CD14-positive monocyte (primary cell): ENCODE results near the gene TMEM86A. TPM values are rescaled to one million over a fixed set of nuclear protein-coding genes. Genes with fewer than 3 reads are reported as not detected.

Experiments used
- DNase-seq, 3 donors: peaks; one replicate each; pipeline ENCODE4 v3.0.0-alpha.2; 2011 to 2022
- H2AFZ ChIP-seq: 2 replicates; pipeline ENCODE4 v1.6.0; 2012; ENCODE audit warnings: mild to moderate bottlenecking, low read depth, low read length, inconsistent platforms; ENCODE audit not compliant: insufficient read depth, poor library complexity, severe bottlenecking
- H3K27ac ChIP-seq, 2 donors: 1 replicate in 1 of 2; 2 replicates in 1 of 2; pipeline ENCODE4 v1.5.1; 2012 to 2013; ENCODE audit warnings: low read length in 2 of 2, control low read depth in 1 of 2, inconsistent platforms in 1 of 2, low read depth in 1 of 2, mild to moderate bottlenecking in 1 of 2
- H3K27me3 ChIP-seq, 2 donors: one replicate each; pipeline versions ENCODE4 v1.6.0 to v1.6.1; 2011 to 2013; ENCODE audit warnings: low read length in 2 of 2; ENCODE audit not compliant: control insufficient read depth in 2 of 2, insufficient read depth in 2 of 2
- H3K36me3 ChIP-seq, 2 donors: replicated peaks in 1 of 2; 1 replicate in 1 of 2; 2 replicates in 1 of 2; pipeline versions ENCODE4 v1.5.1 to v1.6.1; 2012 to 2013; ENCODE audit warnings: low read length in 2 of 2, control low read depth in 1 of 2, inconsistent platforms in 1 of 2, mild to moderate bottlenecking in 1 of 2; ENCODE audit not compliant: insufficient read depth in 2 of 2, control insufficient read depth in 1 of 2
- H3K4me1 ChIP-seq, 2 donors: 1 replicate in 1 of 2; 2 replicates in 1 of 2; pipeline versions ENCODE4 v1.5.1 to v1.6.1; 2012 to 2013; ENCODE audit warnings: low read length in 2 of 2, control low read depth in 1 of 2, inconsistent platforms in 1 of 2, mild to moderate bottlenecking in 1 of 2, moderate library complexity in 1 of 2; ENCODE audit not compliant: insufficient read depth in 2 of 2, control insufficient read depth in 1 of 2
- H3K4me2 ChIP-seq: replicated peaks from 2 replicates; pipeline ENCODE3; 2012; ENCODE audit warnings: low read length, moderate library complexity, mild to moderate bottlenecking; ENCODE audit not compliant: poor library complexity, severe bottlenecking; ENCODE audit errors: extremely low read depth
- H3K4me3 ChIP-seq, 3 experiments: fragments of 200-600 bp in 1 of 3; sonication (generic) in 1 of 3; replicated peaks in 1 of 3; 1 replicate in 2 of 3; 2 replicates in 1 of 3; pipeline ENCODE4 v1.5.1; 2011 to 2013; ENCODE audit warnings: low read length in 3 of 3, mild to moderate bottlenecking in 3 of 3, control low read depth in 2 of 3, low read depth in 2 of 3, inconsistent platforms in 1 of 3, moderate library complexity in 1 of 3
- H3K79me2 ChIP-seq: 2 replicates; pipeline ENCODE4 v1.6.0; 2012; ENCODE audit warnings: mild to moderate bottlenecking, control low read depth, inconsistent platforms, low read length, moderate library complexity; ENCODE audit not compliant: insufficient read depth
- H3K9ac ChIP-seq: 2 replicates; pipeline ENCODE4 v1.6.0; 2017; ENCODE audit warnings: low read length, mild to moderate bottlenecking; ENCODE audit not compliant: insufficient read depth, poor library complexity, severe bottlenecking
- H3K9me3 ChIP-seq, 2 donors: replicated peaks in 1 of 2; 1 replicate in 1 of 2; 2 replicates in 1 of 2; pipeline versions ENCODE4 v1.5.1 to v1.6.1; 2012 to 2013; ENCODE audit warnings: low read length in 2 of 2, control low read depth in 1 of 2; ENCODE audit not compliant: control insufficient read depth in 1 of 2, insufficient read depth in 1 of 2
- H4K20me1 ChIP-seq: 2 replicates; pipeline ENCODE4 v1.6.0; 2012; ENCODE audit warnings: mild to moderate bottlenecking, low read length, control low read depth, moderate library complexity; ENCODE audit not compliant: insufficient read depth
- H3K27ac Mint-ChIP-seq, 7 donors: one replicate each; pipeline ENCODE4 v1.8.0; 2020; ENCODE audit warnings: mild to moderate bottlenecking in 7 of 7, mixed read lengths in 7 of 7, moderate library complexity in 6 of 7, inconsistent platforms in 2 of 7
- H3K27me3 Mint-ChIP-seq, 3 donors: one replicate each; pipeline ENCODE4 v1.8.0; 2021 to 2022; ENCODE audit warnings: low read depth in 3 of 3, mild to moderate bottlenecking in 3 of 3, mixed read lengths in 3 of 3, moderate library complexity in 3 of 3, inconsistent platforms in 1 of 3
- H3K36me3 Mint-ChIP-seq, 2 donors: one replicate each; pipeline ENCODE4 v1.8.0; 2020; ENCODE audit warnings: mixed read lengths in 2 of 2, inconsistent platforms in 1 of 2, mild to moderate bottlenecking in 1 of 2
- H3K4me1 Mint-ChIP-seq: one replicate; pipeline ENCODE4 v1.8.0; 2020; ENCODE audit warnings: mild to moderate bottlenecking, mixed read lengths
- H3K4me3 Mint-ChIP-seq, 2 donors: one replicate each; pipeline ENCODE4 v1.8.0; 2020; ENCODE audit warnings: mild to moderate bottlenecking in 2 of 2, mixed read lengths in 2 of 2, moderate library complexity in 1 of 2
- H3K9me3 Mint-ChIP-seq, 7 donors: one replicate each; pipeline ENCODE4 v1.8.0; 2020 to 2022; ENCODE audit warnings: mixed read lengths in 7 of 7, mild to moderate bottlenecking in 6 of 7, moderate library complexity in 6 of 7, inconsistent platforms in 2 of 7
- CTCF ChIP-seq: fragments of 200-600 bp; IDR thresholded peaks from one replicate; pipeline ENCODE4 v1.8.0; 2022; ENCODE audit warnings: antibody characterized with exemption, mild to moderate bottlenecking
- WGBS: methylation state at CpG from one replicate; pipeline ENCODE4 v1.1.5; 2013; ENCODE audit warnings: missing lambda C conversion rate; ENCODE audit not compliant: insufficient coverage; 5-methylcytosine and 5-hydroxymethylcytosine counted together
- intact Hi-C, 2 donors: fragments of 100-400 bp; cut with micrococcal nuclease; formaldehyde crosslinking; loops; one replicate each; pipeline versions ENCODE4 v1.15.0 to v1.15.1; 2023
- polyA plus RNA-seq, 3 donors: library from polyadenylated mRNA; depleted of rRNA in 1 of 3; unstranded in 2 of 3; stranded (reverse) in 1 of 3; fragments of 300-500 nt in 2 of 3; fragments of >200 nt in 1 of 3; fragmentation: Illumina TruSeq in 2 of 3; gene quantifications; 1 replicate in 2 of 3; 2 replicates in 1 of 3; pipeline ENCODE4 v1.2.3, GENCODE V29; 2012 to 2021

The TMEM86A gene
- polyA plus RNA-seq, 3 donors, result 1.3 to 4.3 (median 3.5) TPM

- no peak overlapping the region for H3K27ac Mint-ChIP-seq
- no peaks in the 10 kb centered on the region for H4K20me1 ChIP-seq
- WGBS, result 86% methylated on average over 1 of the region's 2 CpGs
Observed at GRCh38 chr11:18703001-18703763, 4.6 kb downstream of the TMEM86A start.

More at GRCh38 chr11:18703001-18703763, 4.6 kb downstream of the TMEM86A start:
- Histone ChIP-seq H3K4me1 (peaks cover 40 to 42% of the 10 kb centered on the region in 2 donors), H3K79me2 (no peaks in the 10 kb centered on the region), H3K4me2 (no peak overlapping the region), H3K4me3 (no peak overlapping the region), H3K9me3 (no peaks in the 10 kb centered on the region), H3K27me3 (peaks cover 21 to 31% of the 10 kb centered on the region in 2 donors), H3K27ac (no peak overlapping the region), H3K9ac (no peak overlapping the region), H3K36me3 (no peaks in the 10 kb centered on the region), H2AFZ (no peak overlapping the region)
- Mint-ChIP-seq H3K27me3 (peaks cover 29 to 47% (median 33%) of the 10 kb centered on the region in 3 donors), H3K36me3 (peaks cover 16 to 25% of the 10 kb centered on the region in 2 donors), H3K4me3 (no peak overlapping the region), H3K4me1 (peaks cover 45% of the 10 kb centered on the region), H3K9me3 (peaks cover 0 to 8% (median 0%) of the 10 kb centered on the region in 7 donors)
- TF ChIP-seq CTCF, result no peak
- no peak for DNase-seq
- intact Hi-C loops, result no loop called here
